HL-60/S4 treated with retinoic acid at 250 ng/mL for 4 days and 3 days (cell line): ENCODE measurements around the gene AGRP.

Source experiments
- in situ Hi-C: fragments of 300-500 bp; cut with MboI; formaldehyde crosslinking; loops from 2 replicates; pipeline ENCODE4 v1.7.0; 2022; ENCODE audit warnings: low sequenced_read_pairs

Gene AGRP

GRCh38 chr16:67445913-67446907, 37.1 kb downstream of the AGRP start:
- in situ Hi-C loops, result loop anchor here (25.0 kb wide), 1 partner anchor 484 kb away; the partner anchor contains the start of gene CES3

- in situ Hi-C loops, result loop anchor here (25.0 kb wide), 1 partner anchor 483 kb away; the partner anchor contains the start of gene CES3
Observed at GRCh38 chr16:67445441-67445912, 37.9 kb downstream of the AGRP start.

GRCh38 chr16:67445126-67445426, 38.3 kb downstream of the AGRP start:
- in situ Hi-C loops, result loop anchor here (25.0 kb wide), 1 partner anchor 483 kb away; the partner anchor contains the start of gene CES3

- in situ Hi-C loops, result loop anchor here (25.0 kb wide), 1 partner anchor 482 kb away; the partner anchor contains the start of gene CES3
Observed at GRCh38 chr16:67444259-67445125, 38.9 kb downstream of the AGRP start.

- in situ Hi-C loops, result loop anchor here (25.0 kb wide), 1 partner anchor 481 kb away; the partner anchor contains the start of gene CES3
Observed at GRCh38 chr16:67443265-67443664, 40.1 kb downstream of the AGRP start.

- in situ Hi-C loops, result loop anchor here (25.0 kb wide), 1 partner anchor 480 kb away; the partner anchor contains the start of gene CES3
Observed at GRCh38 chr16:67442581-67443255, 40.6 kb downstream of the AGRP start.

- in situ Hi-C loops, result loop anchor here (25.0 kb wide), 1 partner anchor 480 kb away; the partner anchor contains the start of gene CES3
Observed at GRCh38 chr16:67441907-67442306, 41.4 kb downstream of the AGRP start.

GRCh38 chr16:67441271-67441753, 42.0 kb downstream of the AGRP start:
- in situ Hi-C loops, result loop anchor here (25.0 kb wide), 1 partner anchor 479 kb away; the partner anchor contains the start of gene CES3

- in situ Hi-C loops, result loop anchor here (25.0 kb wide), 1 partner anchor 477 kb away; the partner anchor contains the start of gene CES3
Observed at GRCh38 chr16:67438824-67439393, 44.4 kb downstream of the AGRP start.

- in situ Hi-C loops, result loop anchor here (25.0 kb wide), 1 partner anchor 476 kb away; the partner anchor contains the start of gene CES3
Observed at GRCh38 chr16:67438098-67438791, 45.1 kb downstream of the AGRP start.

DNA sequence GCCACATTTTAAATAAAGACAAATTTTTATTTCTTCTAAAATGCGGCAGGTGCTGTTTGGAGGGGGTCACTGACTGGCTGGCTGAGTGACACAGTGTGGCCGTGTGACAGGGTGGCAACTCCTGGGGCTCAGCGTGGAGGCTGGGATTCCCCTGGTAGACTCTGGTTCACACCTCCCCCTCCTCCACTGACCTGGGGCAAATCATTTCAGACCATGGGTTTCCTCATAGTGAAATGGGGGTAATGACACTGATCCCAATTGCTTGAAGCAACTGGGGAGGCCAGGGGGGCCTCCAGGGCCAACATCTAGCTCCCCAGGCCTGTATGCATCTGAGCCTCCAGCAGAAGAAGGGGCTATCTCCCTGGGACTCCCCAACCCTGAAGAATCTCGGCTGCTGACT, 45.8 kb downstream of the AGRP start:
- in situ Hi-C loops, result loop anchor here (25.0 kb wide), 1 partner anchor 475 kb away; the partner anchor contains the start of gene CES3

- in situ Hi-C loops, result loop anchor here (25.0 kb wide), 1 partner anchor 474 kb away; the partner anchor contains the start of gene CES3
Observed at GRCh38 chr16:67436640-67437193, 46.6 kb downstream of the AGRP start.

DNA sequence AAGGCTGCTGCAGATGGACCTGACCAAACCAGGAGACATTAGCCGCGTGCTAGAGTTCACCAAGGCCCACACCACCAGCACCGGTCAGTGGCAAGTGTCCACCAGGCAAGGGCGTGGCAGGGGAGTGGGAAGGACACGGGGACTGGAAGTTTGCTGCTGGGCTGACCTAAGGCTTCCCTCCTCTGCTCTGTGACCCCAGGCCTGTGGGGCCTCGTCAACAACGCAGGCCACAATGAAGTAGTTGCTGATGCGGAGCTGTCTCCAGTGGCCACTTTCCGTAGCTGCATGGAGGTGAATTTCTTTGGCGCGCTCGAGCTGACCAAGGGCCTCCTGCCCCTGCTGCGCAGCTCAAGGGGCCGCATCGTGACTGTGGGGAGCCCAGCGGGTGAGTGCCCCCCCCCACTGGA, 47.6 kb downstream of the AGRP start:
- in situ Hi-C loops, result loop anchor here (25.0 kb wide), 1 partner anchor 473 kb away; the partner anchor contains the start of gene CES3

GRCh38 chr16:67433131-67433719, 50.1 kb downstream of the AGRP start:
- in situ Hi-C loops, result loop anchor here (25.0 kb wide), 1 partner anchor 471 kb away; the partner anchor contains the start of gene CES3
